GM18909 (cell line): ENCODE measurements around the gene GATA5.

Source experiments
- ATAC-seq: cut with Tn5 transposase; IDR thresholded peaks from one replicate; pipeline ENCODE4 v1.9.1; 2021; ENCODE audit warnings: mild to moderate bottlenecking; ENCODE audit not compliant: unreplicated experiment, poor library complexity

The GATA5 gene

DNA sequence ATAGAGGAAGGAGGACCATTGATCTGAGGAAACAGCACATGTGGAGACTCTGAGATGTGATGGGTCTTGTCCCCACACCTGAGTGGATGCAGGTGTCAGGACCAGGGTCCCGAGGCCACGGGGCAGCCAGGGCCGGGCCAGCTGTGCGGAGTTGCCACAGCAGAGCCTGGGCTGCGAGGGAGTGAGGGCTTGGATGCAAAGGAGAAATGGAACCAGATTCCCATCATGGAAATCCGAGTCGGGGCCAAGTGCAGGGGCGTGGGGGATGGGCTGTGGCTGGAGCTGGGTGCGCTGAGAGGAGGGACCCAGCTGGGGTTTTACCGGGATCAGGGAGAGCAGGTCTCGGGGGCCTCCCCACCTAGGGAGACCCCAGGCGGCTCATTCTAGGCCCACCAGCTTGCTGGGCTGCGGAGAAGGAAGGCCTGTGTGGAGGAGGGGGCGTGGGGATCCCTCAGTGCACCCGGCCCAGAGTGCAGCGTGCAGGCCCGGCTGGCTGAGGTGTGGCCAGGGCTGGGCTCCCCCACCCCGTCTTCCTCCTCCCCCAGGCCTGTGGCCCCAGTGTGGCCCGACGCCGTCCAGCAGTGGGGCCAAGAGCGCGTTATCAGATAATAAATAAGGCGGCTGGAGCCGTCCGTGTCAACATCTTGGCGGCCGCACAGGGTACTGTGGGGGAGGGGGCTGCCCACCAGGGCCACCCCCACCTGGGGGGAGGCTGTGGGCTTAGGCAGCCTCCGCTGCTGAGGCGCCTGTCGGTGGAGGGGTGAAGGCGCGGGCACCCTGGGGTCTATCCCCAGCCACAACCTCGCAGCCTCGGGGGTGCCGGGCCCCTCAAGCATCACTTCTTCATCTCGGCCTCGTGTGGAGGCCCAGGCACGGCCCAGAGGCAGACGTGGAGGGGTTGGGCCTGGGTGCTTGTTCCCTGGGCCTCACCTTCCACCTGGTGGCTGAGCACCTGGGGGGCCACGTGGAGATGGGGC lies 17.2 kb downstream of the GATA5 start:
- no peak for ATAC-seq

GRCh38 chr20:62457831-62458230 lies 18.0 kb downstream of the GATA5 start:
- no peak for ATAC-seq

DNA sequence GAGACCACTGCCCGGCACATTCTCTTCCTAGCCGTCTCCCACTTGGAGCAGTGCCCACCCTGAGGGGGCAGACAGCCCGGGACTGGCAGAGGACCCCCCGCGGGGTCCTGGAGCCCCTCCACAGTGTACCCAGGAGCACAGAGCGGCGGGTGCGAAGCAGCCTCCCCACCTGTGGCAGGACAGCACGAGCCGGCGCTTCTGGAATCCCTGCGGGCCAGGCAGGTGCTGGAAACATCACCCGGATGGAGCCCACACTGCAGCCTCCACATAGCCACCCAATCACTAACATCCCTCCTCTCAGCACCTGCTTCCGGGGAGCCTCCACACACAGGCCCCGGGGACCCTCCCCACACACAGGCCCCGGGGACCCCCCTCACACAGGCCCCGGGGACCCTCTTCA lies 18.7 kb downstream of the GATA5 start:
- ATAC-seq = no peak

DNA sequence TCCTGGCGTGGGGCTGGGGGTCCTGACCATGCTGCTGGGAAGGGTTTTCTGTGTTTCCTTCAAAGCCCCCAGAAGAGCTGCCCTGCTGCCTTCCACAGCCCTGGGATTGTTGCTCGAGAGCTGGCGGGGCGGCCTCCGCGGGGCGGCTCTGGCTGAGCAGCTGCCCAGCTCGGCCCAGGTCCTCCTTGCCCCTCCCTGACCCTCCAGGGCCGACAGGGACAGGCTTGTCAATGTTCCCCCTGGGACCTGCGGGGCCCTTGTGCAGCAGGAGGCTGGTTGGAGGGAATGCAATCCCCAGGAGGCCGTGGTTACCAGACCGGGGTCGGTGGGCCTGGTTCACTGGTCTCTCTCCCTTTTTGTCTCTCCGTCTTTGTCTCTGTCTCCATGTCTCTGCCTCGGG lies 19.9 kb downstream of the GATA5 start:
- ATAC-seq = no peak

- ATAC-seq = no peak
These were observed 20.7 kb downstream of the GATA5 start for GRCh38 chr20:62454904-62455636.

- no peak for ATAC-seq
These were observed 22.5 kb downstream of the GATA5 start for GRCh38 chr20:62453186-62453808.

DNA sequence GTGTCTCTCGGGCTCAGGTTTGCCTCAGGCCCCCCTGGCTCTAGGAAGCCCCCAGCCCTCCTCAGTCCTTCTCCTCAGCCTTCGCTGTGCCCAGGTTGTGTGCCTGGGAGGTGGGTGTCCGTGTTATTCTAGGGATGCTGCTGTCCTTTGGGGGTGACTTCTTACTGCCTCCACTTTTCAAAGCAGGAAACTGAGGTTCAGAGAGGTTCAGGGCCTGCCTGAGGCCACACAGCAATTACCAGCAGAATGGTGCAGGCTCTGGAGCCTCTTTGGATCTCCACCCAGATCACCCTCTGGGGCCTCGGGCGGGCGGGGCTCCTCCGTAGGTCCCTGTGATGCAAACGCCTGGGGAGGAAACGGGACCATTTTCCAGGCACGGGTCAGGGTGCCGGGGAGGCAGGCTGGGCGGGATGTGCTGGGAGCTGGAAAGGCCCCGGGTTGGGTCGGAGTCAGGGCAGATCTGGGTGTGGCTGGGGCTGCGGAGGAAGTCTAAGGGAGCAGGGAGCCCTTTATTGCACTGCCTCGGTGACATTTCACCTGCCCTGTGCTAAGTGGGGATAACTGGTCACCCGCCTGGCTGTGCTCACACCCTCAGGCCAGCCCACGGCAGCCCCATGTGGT lies 23.2 kb downstream of the GATA5 start:
- ATAC-seq = no peak

- no peak for ATAC-seq
These were observed 23.8 kb downstream of the GATA5 start for GRCh38 chr20:62451970-62452369.

DNA sequence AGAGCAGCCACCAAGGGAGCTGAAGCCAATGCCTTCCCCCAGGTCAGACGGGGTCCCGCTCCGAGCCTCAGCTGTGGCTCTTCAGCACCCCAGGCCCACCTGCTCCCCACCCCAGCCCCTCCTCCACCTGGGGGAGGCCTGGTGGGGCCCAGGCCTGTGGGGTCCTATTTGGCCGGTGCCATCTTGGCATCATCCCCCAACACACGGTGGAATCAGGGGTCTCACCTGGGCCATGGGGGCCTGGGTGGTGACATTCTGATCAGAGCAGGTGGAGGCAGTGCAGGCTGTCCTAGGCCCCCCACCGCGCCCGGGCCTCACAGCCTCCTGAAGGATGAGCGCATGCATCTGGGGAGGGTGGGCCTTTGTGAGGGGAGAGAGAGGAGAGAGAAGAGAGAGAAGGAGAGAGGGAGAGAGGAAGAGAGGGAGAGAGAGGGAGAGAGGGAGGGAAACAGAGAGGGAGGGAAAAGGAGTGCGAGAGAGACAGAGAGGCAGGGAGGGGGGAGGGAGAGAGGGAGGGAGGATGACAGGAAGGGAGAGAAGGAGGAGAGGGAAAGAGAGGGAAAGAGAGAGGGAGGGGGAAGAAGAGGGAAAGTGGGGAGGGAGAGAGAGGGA lies 24.5 kb downstream of the GATA5 start:
- ATAC-seq = no peak

- no peak for ATAC-seq
These were observed 25.7 kb downstream of the GATA5 start for GRCh38 chr20:62449951-62450691.

GRCh38 chr20:62448788-62449187 lies 27.0 kb downstream of the GATA5 start:
- no peak for ATAC-seq

DNA sequence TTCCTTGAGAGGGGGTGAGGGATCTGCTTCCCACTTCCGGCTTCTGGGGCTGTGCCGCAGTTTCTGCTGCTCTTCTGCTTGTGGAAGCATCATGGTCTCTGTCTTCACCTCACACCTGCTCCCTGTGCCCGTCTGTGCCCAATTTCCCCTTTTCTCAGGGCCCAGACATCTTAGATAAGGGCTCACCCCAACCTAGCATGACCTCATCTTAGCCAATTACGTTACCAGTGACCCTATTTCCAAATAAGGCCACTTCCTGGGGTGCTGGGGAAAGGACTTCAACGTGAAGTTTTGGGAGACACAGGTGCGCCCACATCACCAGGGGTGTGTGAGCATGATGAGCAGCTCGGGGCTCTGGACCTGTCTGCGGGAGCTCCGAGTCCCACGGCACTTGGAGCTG lies 27.8 kb downstream of the GATA5 start:
- ATAC-seq = no peak

DNA sequence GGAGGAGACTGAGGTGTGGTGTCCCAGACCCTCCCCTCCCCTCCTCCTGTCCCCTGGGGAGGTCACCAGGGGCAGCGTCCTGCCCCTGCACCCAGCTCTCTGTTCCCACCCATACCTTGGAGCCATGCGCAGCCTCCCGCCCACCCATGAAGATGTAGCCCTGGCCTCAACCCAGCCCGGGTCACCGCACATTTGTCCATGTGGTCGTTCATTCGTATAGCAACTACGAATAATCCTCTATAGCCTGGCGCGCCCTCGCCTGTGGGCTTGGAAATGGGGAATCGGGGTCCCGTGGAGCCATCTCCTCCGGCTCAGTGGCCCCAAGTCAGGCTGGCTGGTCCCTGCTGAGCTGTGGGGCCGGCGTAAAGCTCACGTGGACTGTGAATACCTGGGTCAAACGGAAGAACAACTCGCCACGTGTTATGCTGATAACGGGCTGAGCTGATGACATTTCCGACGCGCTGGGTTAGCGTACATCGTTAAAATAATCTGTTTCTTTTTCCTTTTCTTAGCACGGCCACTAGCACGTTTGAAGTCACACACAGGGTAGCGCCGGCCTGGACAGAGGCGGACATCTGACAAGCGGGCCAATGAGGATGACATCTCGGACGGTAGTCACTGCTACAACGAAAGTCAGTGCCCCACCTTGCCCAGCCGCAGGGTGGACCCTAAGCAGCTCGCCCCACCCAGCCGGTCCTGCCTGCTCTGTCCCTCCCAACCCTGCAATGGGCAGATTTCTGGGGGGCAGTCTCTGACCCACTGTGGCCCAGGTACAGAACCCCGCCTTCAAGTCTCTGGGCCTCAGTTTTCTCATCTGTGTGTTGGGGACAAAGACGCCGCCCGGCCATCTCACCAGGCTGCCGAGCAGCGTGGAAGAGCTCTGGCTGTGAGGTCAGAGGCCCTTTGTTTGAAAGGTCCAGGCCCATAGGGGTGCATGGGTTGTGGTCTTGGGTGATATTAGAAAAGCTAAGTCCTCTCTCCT lies 28.6 kb downstream of the GATA5 start:
- no peak for ATAC-seq

DNA sequence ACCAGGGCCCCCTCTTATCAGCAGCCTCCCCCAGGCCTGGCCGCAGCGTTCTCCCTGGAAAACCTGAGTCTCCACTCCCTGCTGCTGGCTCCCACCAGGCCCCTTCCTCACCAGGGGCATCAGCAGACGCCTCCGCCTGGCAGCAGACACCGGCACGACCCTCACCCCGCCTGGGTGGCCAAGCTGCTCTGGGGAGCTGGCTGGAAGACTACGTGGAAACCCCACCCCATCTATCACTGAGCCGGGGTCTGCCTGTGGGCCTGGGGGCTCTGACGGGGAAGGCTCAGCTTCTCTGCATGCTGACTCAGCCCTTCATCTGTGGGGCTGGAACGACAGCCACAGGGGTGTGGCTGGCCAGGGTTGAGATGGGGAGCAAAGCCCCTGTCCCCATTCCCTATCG lies 29.3 kb downstream of the GATA5 start:
- ATAC-seq = no peak

- ATAC-seq = no peak
These were observed 30.0 kb downstream of the GATA5 start for GRCh38 chr20:62445553-62446340.

DNA sequence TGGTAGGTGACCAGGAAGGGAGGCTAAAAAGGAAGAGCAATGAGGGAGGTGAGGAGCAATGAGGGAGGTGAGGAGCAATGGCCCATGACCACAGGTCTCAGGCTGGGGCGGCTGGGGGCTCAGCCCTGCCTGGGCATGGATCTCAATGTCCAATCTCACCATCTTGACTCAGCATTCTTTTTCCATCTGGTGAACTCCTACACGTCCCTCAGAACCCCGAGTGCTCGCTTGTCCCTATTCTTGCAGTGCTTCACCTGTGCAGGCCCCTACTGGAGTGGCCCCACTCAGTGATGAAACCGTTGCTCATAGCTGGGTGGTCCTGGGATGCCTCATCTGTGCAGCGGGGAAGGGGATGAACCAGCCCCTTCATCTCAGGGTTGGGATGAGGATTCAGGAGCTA lies 31.5 kb downstream of the GATA5 start:
- ATAC-seq = no peak

DNA sequence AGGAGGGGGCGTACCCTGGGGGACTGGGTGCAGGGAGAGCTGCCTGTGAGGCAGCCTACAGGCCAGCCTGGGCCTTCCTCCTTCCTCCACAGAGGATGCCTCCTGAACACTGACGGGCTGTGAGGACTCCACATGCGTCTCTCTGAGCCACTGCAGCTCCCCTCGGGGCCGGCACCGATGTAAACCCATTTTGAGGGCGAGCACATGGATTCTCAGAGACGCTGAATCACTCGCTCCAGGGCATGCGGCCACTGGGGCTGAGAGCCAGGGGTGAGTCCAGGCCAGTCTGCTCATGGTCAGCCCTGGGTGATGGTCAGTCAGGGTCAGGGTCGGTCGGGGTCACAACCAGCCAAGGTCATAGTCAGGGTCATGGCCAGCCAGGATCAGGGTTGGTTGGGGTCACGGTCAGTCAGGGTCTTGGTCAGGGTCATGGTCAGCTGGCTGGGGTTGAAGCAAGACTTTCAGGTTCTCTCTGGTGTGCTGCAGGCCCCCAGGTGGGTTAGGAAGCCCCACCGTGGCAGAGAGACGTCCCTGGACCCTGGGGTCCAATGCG lies 33.7 kb downstream of the GATA5 start:
- no peak for ATAC-seq
